PC-9 (cell line): ENCODE results near the gene ADCY2. TPM values are rescaled to one million over a fixed set of nuclear protein-coding genes. Genes with fewer than 3 reads are reported as not detected.

Experiments used
- BruUV-seq: library from RNA; stranded (reverse); fragments of 400-500 nt; replicated peaks from 2 replicates; lab custom pipeline; 2021; lab: Mats Ljungman, UMichigan
- CTCF ChIA-PET: fragments of 300-600 bp; sonication (Branson Sonifier 250); formaldehyde crosslinking; loops from one replicate; lab custom pipeline; 2022; ENCODE audit warnings: antibody characterized with exemption; lab: Charles Lee
- POLR2A ChIA-PET: fragments of 300-600 bp; sonication (Branson Sonifier 250); formaldehyde crosslinking; loops from one replicate; lab custom pipeline; 2022; ENCODE audit warnings: antibody characterized with exemption; ENCODE audit not compliant: unreplicated experiment; lab: Charles Lee
- DNase-seq, 2 experiments: peaks; one replicate each; pipeline versions ENCODE4 v3.0.0 to v3.0.0-alpha.2; 2015 to 2022; ENCODE audit warnings: mixed read lengths in 1 of 2
- H2AFZ ChIP-seq: fragments of 200-600 bp; sonication (generic); 2 replicates; pipeline ENCODE4 v1.8.1; 2017; ENCODE audit warnings: antibody characterized with exemption
- H3F3A ChIP-seq: fragments of 200-600 bp; sonication (generic); 2 replicates; pipeline ENCODE4 v1.8.1; 2017; ENCODE audit warnings: antibody characterized with exemption, mild to moderate bottlenecking, low read depth; ENCODE audit not compliant: insufficient read depth
- H3K27ac ChIP-seq: fragments of 200-600 bp; sonication (generic); 2 replicates; pipeline ENCODE4 v1.6.1; 2016; ENCODE audit warnings: mixed run types
- H3K27me3 ChIP-seq: fragments of 200-600 bp; sonication (generic); 2 replicates; pipeline ENCODE4 v1.6.1; 2016; ENCODE audit warnings: low read depth, mixed run types; ENCODE audit not compliant: insufficient read depth
- H3K36me3 ChIP-seq: fragments of 200-600 bp; sonication (generic); 2 replicates; pipeline ENCODE4 v1.6.1; 2016; ENCODE audit warnings: low read depth, mixed run types
- H3K4me1 ChIP-seq: fragments of 200-600 bp; sonication (generic); replicated peaks from 2 replicates; pipeline ENCODE4 v1.6.1; 2016; ENCODE audit warnings: mixed run types; ENCODE audit not compliant: insufficient read depth
- H3K4me2 ChIP-seq: fragments of 200-600 bp; sonication (generic); 2 replicates; pipeline ENCODE4 v1.6.1; 2017; ENCODE audit warnings: mixed run types
- H3K4me3 ChIP-seq: fragments of 200-600 bp; sonication (generic); 2 replicates; pipeline ENCODE4 v1.6.1; 2016; ENCODE audit warnings: mixed run types
- H3K79me2 ChIP-seq: fragments of 200-600 bp; sonication (generic); 2 replicates; pipeline ENCODE4 v1.6.1; 2017; ENCODE audit warnings: low read depth, mixed run types
- H3K9me2 ChIP-seq: fragments of 200-600 bp; sonication (generic); 2 replicates; pipeline ENCODE4 v1.8.1; 2017; ENCODE audit warnings: mild to moderate bottlenecking; ENCODE audit not compliant: insufficient read depth
- H3K9me3 ChIP-seq: fragments of 200-600 bp; sonication (generic); 2 replicates; pipeline ENCODE4 v1.8.1; 2016; ENCODE audit warnings: low read depth; ENCODE audit not compliant: insufficient read depth
- H4K20me1 ChIP-seq: fragments of 200-600 bp; sonication (generic); 2 replicates; pipeline ENCODE4 v1.8.1; 2017; ENCODE audit not compliant: insufficient read depth
- EZH2 ChIP-seq: fragments of 200-600 bp; sonication (generic); IDR thresholded peaks from 2 replicates; pipeline ENCODE4 v1.8.0; 2017; ENCODE audit warnings: antibody characterized with exemption, low read depth
- intact Hi-C: fragments of 100-400 bp; cut with micrococcal nuclease; formaldehyde crosslinking; loops from one replicate; pipeline ENCODE4 v1.10.0; 2022; ENCODE audit not compliant: unreplicated experiment
- total RNA-seq: library from RNA; stranded (reverse); gene quantifications from 2 replicates; pipeline ENCODE4 v1.2.3, GENCODE V29; 2021
- TF ChIP-seq, protein P1 (sequence below): fragments of 200-600 bp; sonication (generic); conservative IDR thresholded peaks from 2 replicates; pipeline ENCODE4 v1.6.1; 2017; ENCODE audit warnings: mixed run types, antibody characterized with exemption, mild to moderate bottlenecking, moderate library complexity

The ADCY2 gene
- total RNA-seq, 1 experiment from 2014 or later, result not detected

DNA sequence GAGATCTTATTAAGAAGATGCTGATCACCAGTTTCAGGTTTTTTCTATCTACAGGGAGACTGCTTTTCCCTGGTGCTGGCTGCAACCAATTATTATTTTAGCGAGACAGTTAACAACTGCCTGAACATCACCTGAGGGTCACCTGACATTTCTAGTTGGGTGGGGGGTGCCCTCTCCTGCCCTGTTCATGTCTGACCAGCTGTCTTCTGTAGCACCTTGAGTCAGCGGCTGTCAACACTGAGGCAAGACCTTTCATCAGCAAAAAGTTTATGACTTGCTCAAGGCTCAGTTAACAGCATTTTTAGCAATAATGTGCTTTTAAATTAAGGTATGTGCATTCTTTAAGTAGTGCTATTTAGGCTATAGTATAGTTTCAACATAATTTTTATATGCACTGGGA is 58.0 kb downstream of the ADCY2 start:
- H3K9me3 ChIP-seq, result no peaks in the 10 kb centered on the region; the same call in 1 of the 2 replicates
- no peak overlapping the region for H3K27ac ChIP-seq
- intact Hi-C loops, result no loop called here
- TF ChIP-seq, protein P1, sequence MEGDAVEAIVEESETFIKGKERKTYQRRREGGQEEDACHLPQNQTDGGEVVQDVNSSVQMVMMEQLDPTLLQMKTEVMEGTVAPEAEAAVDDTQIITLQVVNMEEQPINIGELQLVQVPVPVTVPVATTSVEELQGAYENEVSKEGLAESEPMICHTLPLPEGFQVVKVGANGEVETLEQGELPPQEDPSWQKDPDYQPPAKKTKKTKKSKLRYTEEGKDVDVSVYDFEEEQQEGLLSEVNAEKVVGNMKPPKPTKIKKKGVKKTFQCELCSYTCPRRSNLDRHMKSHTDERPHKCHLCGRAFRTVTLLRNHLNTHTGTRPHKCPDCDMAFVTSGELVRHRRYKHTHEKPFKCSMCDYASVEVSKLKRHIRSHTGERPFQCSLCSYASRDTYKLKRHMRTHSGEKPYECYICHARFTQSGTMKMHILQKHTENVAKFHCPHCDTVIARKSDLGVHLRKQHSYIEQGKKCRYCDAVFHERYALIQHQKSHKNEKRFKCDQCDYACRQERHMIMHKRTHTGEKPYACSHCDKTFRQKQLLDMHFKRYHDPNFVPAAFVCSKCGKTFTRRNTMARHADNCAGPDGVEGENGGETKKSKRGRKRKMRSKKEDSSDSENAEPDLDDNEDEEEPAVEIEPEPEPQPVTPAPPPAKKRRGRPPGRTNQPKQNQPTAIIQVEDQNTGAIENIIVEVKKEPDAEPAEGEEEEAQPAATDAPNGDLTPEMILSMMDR, result no peak
- TF ChIP-seq EZH2, result no peak
- no peak for DNase-seq
- no peak overlapping the region for H3K4me2 ChIP-seq
- H4K20me1 ChIP-seq, result no peaks in the 10 kb centered on the region
- no peaks in the 10 kb centered on the region for H3K79me2 ChIP-seq
- peaks cover 12% of the 10 kb centered on the region; the same call in 1 of the 2 replicates for H3K27me3 ChIP-seq
- no TSS peak for BruUV-seq
- ChIA-PET CTCF (no interaction called here), POLR2A (no interaction called here)
- no peak overlapping the region for H2AFZ ChIP-seq
- no peak overlapping the region for H3K4me3 ChIP-seq
- no peaks in the 10 kb centered on the region for H3K4me1 ChIP-seq
- H3F3A ChIP-seq, result no peaks in the 10 kb centered on the region
- no peaks in the 10 kb centered on the region for H3K9me2 ChIP-seq
- no peaks in the 10 kb centered on the region for H3K36me3 ChIP-seq

DNA sequence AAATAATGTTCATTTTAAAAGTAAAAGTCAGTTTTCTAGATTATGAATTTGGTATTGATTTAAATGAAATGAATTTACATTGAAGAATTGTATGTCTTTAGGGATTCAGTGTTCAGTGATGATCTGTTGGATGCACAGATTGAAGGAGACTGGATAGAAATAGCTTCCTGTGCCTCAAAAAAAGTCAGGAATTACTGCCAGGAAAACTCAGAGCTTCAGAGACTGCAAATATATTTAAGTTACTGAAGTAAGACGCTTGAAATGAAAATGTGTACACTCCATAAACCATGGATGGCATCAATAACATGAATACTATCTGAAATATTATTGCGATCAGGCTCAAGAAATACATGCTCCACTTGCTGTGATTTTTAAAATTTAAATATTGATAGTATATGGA is 60.3 kb downstream of the ADCY2 start:
- Histone ChIP-seq H3F3A (no peaks in the 10 kb centered on the region), H3K79me2 (no peaks in the 10 kb centered on the region), H3K27me3 (peaks cover 17% of the 10 kb centered on the region; the same call in 1 of the 2 replicates), H3K36me3 (no peaks in the 10 kb centered on the region), H3K4me2 (no peak overlapping the region), H4K20me1 (no peaks in the 10 kb centered on the region), H2AFZ (no peak overlapping the region), H3K9me2 (no peaks in the 10 kb centered on the region), H3K27ac (no peak overlapping the region), H3K4me1 (no peaks in the 10 kb centered on the region), H3K9me3 (no peaks in the 10 kb centered on the region), H3K4me3 (no peak overlapping the region)
- intact Hi-C loops, result no loop called here
- BruUV-seq, result no TSS peak
- TF ChIP-seq EZH2, result no peak
- TF ChIP-seq, protein P1, result no peak
- ChIA-PET POLR2A (no interaction called here), CTCF (no interaction called here)
- no peak for DNase-seq

DNA sequence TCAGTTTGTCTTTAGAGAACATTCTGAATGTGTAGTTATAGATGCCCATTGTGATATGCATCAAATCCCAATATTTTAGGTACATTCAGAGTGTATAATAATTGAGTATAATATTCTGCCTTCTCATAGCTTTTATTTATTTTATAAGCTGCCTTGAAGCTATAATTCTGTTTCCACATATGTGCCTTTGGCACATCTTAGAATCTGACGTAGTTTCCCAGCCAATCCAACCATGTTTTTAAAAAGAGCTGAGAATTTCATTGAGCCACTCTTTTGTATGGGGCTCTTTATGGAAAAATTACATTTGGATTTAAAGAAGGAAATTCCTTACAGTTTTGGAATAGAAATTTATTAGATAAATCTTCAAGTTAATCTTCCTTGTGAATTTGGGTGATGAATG is 65.4 kb downstream of the ADCY2 start:
- H3K36me3 ChIP-seq, result no peaks in the 10 kb centered on the region

More for the DNA sequence above, 65.4 kb downstream of the ADCY2 start:
- Histone ChIP-seq H3K4me2 (no peak overlapping the region), H3K27me3 (peaks cover 17% of the 10 kb centered on the region; the same call in 1 of the 2 replicates), H2AFZ (no peak overlapping the region), H4K20me1 (peaks cover 1% of the 10 kb centered on the region; the same call in 1 of the 2 replicates), H3K4me1 (no peaks in the 10 kb centered on the region), H3K9me2 (no peaks in the 10 kb centered on the region), H3K27ac (no peak overlapping the region), H3K4me3 (no peak overlapping the region), H3K79me2 (no peaks in the 10 kb centered on the region), H3F3A (no peaks in the 10 kb centered on the region), H3K9me3 (no peaks in the 10 kb centered on the region)
- no peak for TF ChIP-seq EZH2
- TF ChIP-seq, protein P1, result no peak
- intact Hi-C loops, result no loop called here
- CTCF ChIA-PET, result no interaction called here
- BruUV-seq, result no TSS peak
- no peak for DNase-seq
- POLR2A ChIA-PET, result no interaction called here
